ENCODE results near the gene PSTPIP2.
"Not testable (repeated sequence)": the region's sequence is repeated elsewhere in the genome, so short reads cannot be mapped to it uniquely, and the experiment has no call there.

The PSTPIP2 gene

DNA sequence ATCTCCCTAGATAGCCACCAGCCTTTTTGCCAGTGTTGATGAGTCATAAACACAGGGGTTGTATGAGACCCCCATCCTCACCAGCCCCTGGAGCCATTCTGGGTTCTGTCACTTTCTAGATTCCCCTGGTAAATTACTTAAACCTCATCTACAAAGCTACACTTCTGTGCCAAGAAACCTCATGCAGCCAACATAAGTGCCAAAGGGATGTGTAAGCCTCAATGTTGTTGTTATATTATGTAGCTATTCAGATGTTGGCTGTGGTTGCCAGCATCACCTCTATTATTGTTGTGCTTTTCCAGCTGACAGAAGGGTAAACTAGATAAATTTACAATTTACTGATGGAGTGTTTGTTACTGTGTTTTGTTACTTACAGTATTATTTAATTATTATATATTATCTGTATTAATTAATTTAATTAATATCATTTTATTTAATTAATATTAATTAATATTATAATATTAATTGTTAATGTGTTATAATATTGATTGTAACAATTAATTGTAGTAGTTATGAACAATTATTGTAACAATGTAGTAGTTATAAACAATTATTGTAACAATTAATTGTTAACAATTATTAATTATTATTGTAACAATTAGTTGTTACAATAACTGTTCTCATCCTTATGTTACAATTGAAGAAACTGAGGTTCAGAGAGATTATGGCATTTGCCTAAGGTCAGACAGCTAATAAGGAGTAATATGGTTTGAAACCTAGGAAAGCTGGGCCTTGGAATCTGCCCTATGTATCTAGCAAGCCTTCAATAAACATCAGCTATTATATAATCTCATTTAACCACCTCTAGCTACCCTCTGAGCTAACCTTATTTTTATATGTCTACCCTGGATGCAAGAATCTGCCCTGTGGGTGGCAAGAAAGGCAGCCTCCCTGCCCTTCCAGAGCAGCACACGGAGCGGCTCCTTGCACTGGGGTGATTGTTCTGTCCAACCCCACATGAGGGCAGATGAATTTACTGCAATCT is 36.1 kb downstream of the PSTPIP2 start:
- DNase-seq (ENCODE audit: low spot score) = no peak

DNA sequence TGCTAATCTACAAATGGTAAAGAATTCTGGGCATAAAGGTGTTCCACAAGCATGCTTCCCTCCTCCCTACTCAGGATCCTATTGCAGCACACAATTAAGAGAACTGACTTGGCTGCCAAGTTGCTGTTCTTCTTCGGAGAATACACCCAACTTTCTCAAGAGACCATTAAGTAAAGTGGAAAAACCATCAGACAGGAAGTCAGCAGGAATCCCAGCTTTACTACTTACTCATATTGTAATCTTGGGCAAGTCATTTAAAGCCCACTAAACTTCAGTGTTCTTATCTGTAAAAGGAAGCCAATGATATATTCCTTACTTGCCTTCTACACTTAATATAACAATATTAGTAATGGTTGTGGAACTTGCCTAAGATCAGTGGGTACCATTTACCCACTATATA is 37.8 kb downstream of the PSTPIP2 start:
- DNase-seq (ENCODE audit: low spot score) = no peak

DNA sequence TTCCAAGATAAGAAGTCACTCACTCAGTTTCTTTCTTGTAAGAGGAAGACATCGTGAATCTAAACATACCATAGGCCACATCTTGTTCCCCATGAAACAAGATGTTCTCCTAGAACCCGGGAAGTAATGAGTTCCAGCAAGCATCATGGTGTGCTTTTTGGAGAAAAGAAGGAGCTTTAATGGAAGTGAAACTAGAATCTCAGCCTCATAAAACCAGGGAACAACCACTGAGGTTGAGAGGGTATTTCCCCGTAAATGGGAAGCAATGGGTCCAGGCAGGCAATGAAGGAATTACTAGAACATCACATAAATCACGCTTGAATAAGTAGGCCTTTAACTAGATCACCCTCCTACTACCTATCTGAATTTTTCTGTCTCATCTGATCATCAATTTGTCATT is 40.3 kb downstream of the PSTPIP2 start:
- no peak for DNase-seq (ENCODE audit: low spot score)

DNA sequence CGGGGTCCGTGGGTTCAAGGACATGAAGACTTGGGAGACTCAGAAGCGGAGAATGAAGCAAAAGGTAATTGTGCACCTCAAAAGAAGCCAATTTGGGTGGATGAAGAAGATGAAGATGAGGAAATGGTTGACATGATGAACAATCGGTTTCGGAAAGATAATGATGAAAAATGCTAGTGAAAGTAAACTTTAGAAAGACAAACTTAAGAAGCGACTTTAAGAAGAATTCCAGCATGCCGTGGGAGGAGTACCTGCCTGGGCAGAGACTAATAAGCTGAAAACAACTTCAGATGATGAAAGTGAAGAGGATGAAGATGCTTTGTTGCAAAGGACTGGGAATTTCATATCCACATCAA is 43.5 kb downstream of the PSTPIP2 start:
- DNase-seq (ENCODE audit: low spot score) = no peak

DNA sequence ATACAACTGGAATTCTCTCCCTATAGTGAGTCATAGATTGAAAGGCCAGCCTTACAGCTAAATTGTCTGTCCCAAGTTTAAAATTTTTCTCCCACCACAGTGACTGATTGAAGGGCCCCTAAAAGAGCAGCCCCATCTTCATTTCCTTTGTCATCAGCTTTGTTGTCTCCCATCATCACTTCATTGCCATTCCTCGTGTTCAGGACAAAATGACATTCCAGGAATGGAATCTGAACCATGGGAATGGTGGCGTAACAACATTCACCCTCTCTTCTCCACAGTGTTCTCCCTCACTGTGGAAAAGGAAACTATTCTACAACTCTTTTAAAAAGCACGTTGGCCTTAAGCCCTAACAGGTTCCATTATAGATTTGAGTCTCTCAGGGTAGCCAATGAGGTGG is 52.1 kb downstream of the PSTPIP2 start:
- DNase-seq (ENCODE audit: low spot score) = no peak

DNA sequence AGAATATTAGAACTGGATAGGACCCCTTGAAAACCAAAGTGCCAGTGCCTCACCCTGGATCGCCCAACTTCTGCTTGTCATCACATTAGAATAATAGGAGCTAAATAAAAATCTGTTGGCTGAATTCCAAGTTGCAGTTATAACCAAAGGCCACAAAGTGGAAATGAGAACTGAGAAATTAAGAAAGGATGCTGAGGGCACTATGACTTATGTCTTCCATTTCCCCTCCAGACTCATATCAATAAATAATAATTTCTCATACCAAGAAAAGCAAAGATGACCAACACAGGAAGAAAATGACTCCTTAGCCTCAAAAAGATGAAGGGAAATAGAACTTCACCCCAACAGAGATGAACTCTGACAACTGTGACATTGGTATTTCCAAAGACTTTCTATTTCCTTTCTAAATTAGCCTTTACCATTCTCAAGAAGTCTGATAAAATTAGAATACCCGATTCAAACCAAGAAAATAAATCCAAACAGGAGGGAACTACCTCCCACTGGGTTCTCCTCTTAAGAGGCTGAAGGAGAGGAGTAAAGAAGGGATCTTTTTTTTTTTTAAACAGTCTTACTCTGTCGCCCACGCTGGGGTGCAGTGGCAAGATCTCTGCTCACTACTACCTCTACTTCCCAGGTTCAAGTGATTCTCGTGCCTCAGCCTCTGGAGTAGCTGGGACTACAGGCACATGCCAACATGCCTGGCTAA is 58.4 kb downstream of the PSTPIP2 start:
- DNase-seq (ENCODE audit: low spot score) = no peak

DNA sequence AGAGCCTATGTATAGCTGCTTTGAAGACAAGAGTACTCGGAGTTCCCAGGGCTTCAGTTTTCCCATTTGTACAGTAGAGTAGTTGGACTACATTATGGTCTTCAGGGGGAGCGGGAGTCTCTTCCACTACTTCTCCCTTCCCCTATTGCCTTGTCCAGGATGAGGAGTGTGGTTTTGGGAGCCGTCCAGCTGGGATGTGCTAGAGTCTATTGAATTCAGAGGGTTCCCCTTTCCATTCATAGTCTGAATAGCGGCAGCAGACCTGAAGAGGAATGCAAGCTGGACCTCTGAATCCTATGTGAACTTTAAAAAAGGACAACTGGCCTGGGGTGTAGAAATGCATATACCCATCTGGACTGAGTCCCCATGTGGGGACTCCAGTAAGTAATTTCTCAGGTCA is 61.4 kb downstream of the PSTPIP2 start:
- no peak for DNase-seq (ENCODE audit: low spot score)

DNA sequence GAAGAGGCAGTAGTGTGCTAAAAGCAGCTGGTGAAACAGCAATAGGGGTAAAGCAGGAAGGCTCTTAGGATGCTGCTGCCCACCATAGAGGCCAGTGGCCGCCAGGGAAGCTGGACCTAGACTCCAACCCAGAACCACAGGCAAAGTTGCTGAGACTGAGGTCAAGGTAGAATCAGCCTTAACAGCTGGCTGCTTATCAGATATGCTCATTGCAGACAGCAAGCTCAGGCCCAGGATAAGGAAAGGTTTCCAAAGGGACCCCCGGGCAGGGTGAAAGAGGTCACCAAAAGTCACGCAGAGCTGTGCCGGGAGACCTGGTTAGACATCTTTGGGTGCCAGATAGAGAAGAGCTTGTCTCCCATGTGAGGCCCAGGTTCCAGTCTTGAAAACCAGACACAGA is 62.0 kb downstream of the PSTPIP2 start:
- no peak for DNase-seq (ENCODE audit: low spot score)

DNA sequence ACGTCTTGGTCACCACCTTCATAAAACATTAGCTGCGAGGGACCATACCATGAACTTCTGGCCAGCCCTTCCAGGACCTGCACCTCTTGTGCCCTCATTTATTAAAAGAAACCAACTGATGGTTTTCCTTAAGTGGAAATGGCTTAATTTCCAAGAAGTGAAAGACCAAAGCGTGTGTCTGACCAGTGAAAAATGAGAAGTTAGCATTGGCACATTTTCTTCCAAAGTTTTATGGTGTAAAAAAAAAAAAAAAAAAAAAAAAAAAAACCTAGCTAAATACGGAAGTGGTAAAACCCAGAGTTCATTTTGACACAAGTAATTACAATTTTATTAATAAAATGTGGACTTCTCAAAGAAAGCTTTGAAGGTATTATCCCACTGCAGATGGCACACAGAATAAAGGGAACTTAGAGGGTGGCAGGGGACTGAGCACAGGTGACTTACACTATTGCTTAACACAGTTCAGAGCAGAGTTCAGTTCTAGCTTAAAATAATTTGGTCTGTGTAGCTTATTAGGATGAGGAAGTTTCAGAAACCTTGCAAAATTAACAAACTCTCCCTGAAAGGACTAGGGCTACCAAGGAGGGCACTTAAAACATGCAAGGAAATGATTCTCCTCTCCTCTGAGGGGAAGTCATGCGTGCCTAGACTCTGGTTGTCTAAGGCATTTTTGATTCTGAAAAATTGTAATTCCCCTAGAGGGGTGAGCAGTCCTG is 62.8 kb downstream of the PSTPIP2 start:
- no peak for DNase-seq (ENCODE audit: low spot score)

DNA sequence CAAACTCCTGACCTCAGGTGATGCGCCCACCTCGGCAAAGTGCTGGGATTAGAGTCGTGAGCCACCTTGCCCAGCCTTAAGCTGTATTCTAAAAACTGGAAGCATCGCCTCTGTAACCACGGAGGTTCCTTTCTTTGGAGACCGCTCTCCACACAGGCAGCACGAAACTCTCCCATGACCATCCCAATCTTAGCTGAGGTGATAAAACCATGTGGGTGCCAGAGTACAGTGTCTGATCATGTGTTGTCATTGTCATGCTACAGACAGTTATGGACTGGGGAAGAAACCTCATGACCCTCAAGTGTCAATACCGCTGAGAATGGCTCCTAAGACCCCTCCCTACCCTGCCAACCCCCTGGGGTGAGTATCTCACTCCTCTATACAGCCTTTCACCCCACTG is 63.5 kb downstream of the PSTPIP2 start:
- no peak for DNase-seq (ENCODE audit: low spot score)

DNA sequence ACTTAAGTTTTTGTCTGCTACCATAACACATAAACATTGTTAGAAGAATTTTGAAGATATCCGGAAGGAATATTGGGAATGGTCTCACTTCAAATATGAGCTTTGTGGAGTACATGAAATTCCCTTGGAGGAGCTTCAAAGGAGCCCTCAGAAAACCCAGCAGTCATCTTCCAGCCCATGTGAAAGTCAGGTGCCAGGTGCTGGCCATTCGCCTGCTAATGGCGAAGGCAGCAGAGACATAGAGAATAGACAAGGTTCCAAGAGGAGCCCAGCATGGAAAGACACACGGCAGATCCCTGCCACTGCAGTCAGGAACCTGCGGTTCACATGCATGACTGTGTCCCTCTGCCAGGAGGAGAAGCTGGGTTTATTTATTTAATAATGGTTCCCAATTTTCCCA is 64.9 kb downstream of the PSTPIP2 start:
- DNase-seq (ENCODE audit: low spot score) = no peak

DNA sequence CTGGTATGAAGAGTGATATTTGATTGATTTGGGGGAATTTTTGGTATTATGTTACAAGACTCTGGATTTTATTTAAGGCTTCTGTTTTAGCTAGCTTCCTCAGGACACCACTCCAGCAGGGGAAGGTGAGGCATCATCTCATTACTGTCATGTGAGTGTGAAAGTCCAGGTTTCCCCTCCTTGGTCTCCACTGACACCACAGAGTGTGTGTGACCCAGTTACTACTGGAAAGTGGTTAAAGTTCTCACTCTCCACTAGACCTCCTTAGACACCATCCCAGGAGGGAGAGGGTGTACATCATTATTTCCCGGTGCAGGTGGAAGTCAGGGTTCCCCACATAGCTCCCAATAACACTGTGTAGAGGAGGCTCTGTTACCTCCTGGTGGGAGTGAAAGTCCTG is 69.1 kb downstream of the PSTPIP2 start:
- DNase-seq (ENCODE audit: low spot score) = no peak

DNA sequence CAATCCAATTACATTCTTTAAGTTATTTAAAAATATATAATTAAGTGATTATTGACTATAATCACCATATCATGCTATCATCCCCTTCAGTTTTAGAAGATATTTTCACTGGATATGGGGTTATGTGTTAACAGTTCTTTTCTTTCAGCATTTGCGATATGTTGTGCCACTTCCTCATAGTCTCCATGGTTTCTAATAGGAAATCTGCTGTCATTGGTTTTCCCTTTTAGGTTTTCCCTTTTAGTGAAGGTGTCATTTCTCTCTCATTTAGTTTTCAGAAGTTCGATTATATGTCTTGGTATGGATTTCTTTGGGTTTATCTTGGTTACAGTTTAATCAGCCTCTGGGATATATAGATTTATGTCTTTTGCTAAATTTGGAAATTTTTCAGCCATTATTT is 70.2 kb downstream of the PSTPIP2 start:
- no peak for DNase-seq (ENCODE audit: low spot score)

DNA sequence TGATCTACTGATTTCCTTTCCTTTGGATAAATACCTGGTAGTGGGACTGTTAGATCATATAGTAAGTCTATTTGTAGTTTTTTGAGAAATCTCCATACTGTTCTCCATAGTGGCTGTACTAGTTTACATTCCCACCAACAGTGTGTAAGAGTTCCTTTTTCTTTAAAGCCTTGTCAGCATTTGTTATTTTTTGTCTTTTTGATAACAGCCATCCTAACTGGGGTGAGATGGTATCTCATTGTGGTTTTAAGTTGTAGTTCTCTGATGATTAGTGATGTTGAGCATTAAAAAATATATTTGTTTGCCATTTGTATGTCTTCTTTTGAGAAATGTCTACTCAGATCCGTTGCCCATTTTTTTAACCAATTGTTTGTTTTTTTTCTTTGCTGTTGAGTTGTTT is 71.0 kb downstream of the PSTPIP2 start:
- DNase-seq (ENCODE audit: low spot score) = no peak

DNA sequence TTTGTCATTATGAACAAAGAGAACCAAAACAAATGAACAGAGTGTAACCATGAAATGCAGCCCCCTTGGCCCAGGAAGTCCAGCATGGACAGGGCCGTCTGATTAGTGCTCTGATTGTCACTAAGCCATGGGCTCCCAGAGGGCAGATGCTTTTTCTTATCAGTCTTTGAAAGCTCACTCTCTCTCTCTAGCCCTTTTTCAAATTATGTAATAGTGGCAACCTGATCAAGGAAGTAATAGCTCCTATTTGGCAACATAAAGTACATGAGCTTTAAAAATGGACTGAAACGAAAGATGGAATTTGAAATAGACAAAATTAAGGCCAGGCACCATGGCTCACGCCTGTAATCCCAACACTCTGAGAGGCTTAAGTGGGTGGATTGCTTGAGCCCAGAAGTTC is 72.5 kb downstream of the PSTPIP2 start:
- no peak for DNase-seq (ENCODE audit: low spot score)

DNA sequence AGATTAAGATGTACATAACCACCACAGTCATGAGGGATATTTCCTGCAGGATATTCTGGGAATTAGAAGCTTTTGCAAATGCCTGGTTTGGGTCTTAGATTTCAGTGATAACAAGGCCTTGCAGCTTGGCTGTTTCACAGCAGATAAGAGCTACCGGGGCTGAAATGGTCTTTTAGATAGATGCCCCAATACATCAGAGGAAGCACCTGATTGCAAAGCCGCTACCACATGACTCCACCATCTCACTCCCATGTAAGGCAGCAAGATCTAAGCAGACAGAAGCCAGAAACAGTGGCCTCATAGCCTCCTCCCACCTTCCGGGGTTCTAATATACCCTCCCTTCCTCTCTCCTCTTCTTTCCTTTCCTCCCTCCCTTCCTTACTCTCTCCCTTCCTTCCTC is 73.8 kb downstream of the PSTPIP2 start:
- no peak for DNase-seq (ENCODE audit: low spot score)

DNA sequence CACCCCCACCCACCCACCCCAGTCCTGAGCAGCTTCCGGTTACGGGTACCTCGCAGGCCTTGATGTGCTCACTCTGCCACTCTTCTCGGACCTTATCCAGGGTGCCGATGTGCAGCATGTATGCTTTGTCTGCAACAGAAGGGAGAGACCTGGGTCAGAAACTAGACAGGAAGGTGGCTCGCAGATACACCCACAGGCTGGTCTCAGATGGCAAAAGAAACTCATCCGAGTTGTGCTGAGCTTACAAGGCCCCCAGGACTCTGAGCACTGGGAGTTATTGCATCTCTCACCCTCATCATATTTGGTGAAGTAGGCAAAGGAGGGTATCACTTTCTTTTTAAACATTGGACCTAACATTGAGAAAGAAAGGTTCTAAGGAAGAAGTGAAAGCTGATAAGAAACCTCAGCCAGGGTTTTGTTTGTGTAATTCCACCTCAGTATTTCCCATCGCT is 74.3 kb downstream of the PSTPIP2 start:
- no peak for DNase-seq (ENCODE audit: low spot score)

DNA sequence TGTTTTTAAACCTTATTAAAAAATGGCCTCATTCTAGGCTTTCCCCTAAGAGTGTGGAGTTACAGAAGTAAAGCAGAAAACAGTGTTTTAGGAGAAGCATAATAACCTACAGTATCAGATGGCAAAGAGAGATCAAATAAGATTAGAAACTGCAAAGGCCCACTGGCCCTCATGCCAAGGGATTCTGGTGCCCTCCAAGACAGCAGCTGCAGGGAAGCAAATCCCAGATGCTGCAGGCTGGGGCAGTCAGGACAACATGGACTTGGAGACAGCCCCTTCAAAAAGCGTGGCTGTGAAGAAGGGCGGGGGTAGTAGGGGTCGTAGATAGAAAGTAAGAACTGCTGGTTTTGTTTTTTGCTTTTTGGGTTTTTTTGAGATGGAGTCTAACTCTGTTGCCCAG is 76.6 kb downstream of the PSTPIP2 start:
- DNase-seq (ENCODE audit: low spot score) = no peak

DNA sequence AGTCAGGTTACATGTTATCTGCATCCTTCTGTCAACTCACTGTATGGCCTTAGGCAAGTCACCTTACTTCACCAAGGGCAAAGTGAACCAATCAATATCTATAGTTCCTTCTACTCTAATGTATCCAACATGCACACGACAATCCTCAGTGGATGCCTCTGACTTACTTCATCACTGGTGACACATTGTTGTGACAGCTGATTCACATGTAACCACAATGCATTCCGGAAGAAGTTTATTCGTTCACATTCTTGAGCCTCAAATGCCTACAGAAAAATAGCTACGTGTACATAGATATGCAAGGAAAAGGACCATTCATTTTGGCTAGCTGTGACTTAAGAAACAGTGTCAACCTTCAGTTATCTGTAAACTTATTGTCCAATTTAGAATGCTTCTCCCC is 78.6 kb downstream of the PSTPIP2 start:
- DNase-seq (ENCODE audit: low spot score) = no peak

DNA sequence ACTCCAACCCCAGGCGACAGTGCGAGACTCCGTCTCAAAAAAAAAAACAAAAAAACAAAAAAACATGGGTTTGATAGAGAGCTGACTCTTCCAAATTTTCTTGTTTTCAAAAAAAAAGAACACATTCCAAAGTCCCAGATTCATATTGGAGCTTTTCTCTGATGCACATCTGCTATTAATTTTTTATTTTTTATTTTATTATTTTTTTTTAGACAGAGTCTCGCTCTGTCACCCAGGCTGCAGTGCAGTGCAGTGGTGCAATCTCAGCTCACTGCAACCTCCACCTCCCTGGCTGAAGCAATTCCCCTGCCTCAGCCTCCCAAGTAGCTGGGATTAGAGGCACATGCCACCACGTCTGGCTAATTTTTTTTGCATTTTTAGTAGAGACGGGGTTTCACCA is 79.5 kb downstream of the PSTPIP2 start:
- DNase-seq (ENCODE audit: low spot score) = not testable (repeated sequence)

DNA sequence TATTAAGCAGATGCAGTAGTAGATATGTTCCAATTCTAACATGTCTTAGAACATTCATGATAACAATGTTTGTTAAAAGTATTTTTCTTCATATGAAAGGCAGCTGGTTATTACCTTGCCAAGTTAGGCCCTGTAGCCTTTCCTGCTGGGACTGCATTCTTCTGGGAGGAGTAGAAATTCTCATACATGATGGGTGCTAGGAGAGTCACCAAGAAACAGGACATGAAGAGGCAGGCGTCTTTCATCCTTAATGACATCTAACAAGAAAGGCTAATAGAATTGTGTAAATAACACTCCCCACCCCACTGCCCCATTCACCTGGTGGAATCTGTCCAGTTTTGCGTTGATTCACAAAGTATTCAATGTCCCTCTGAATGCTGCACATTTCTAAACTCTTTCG is 80.3 kb downstream of the PSTPIP2 start:
- DNase-seq (ENCODE audit: low spot score) = no peak

DNA sequence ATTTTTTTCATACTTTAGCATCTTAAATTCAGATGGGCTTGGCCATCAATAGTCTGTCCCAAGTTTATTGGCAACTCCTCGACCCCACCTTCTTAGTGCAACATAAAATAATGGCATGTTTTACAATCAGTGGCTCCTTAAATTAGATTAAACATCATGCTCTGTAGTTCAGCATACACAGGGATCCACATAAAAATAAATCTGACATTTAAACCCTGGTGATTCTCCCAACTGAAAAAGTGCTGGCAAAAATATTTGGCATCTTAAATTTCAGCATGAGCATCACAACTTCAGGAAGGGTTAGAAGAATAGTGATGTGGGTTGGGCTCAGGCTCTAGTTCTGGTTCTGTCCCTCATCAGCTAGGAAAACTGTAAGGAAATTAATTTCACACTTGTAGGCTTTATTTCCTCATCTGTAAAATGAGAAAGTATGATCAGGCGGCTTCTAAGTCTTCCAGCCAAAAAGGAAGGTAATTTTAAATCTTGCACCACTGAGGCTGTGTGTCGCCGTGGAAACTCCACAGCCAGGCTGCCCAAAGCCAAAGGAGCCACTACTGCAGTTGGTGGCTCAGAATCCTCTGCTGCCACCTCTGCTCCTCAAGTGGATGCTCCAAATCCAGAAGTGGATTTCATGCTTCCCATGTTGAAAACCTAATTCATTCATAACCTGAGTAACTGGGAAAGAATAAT is 87.4 kb downstream of the PSTPIP2 start:
- no peak for DNase-seq (ENCODE audit: low spot score)
